ENCODE data around the gene MTMR3.

DNA sequence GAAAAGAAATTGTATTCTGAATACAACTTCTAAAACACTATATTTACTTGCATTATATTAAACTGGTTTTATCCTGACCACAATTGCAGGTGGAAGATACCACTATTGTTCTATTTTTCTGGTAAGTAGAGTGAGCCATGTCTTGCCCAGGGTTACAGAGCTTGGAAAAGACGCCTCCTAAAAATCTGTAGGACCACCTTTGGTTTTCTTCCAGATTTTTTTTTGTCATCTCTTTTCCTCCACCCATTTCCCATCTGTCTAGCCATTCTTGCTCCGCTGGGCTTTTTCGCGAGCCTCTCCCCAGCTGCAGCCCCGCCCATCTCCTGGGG, 294 bp upstream of the MTMR3 start:
- TF ChIP-seq, protein P1, sequence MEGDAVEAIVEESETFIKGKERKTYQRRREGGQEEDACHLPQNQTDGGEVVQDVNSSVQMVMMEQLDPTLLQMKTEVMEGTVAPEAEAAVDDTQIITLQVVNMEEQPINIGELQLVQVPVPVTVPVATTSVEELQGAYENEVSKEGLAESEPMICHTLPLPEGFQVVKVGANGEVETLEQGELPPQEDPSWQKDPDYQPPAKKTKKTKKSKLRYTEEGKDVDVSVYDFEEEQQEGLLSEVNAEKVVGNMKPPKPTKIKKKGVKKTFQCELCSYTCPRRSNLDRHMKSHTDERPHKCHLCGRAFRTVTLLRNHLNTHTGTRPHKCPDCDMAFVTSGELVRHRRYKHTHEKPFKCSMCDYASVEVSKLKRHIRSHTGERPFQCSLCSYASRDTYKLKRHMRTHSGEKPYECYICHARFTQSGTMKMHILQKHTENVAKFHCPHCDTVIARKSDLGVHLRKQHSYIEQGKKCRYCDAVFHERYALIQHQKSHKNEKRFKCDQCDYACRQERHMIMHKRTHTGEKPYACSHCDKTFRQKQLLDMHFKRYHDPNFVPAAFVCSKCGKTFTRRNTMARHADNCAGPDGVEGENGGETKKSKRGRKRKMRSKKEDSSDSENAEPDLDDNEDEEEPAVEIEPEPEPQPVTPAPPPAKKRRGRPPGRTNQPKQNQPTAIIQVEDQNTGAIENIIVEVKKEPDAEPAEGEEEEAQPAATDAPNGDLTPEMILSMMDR (IDR thresholded peaks at IDR 0.05), result no peak
- no peak for TF ChIP-seq POLR2A (IDR thresholded peaks at IDR 0.05)
